GM12878 (cell line): ENCODE measurements around the gene MICA. TPM values are rescaled to one million over a fixed set of nuclear protein-coding genes. Genes with fewer than 3 reads are reported as not detected.

Experiments used
- ATAC-seq: fragments of 200-7000 bp; cut with Tn5 transposase; 3 replicates; pipeline ENCODE4 v1.9.1; 2020; ENCODE audit warnings: mild to moderate bottlenecking, moderate library complexity
- Bru-seq: library from RNA; stranded (reverse); fragments of 400-500 nt; gene quantifications from one replicate; lab custom pipeline; 2021; lab: Mats Ljungman, UMichigan
- BruChase-seq, 2 experiments: library from RNA; stranded (reverse); fragments of 400-500 nt; gene quantifications; one replicate each; lab custom pipeline; 2021; lab: Mats Ljungman, UMichigan
- BruUV-seq: library from RNA; stranded (reverse); fragments of 400-500 nt; replicated peaks from 2 replicates; lab custom pipeline; 2021; lab: Mats Ljungman, UMichigan
- CTCF ChIA-PET: fragments of 300-600 bp; sonication (Branson Sonifier 250); formaldehyde crosslinking; extraction: SDS; loops from one replicate; lab custom pipeline; 2021; ENCODE audit warnings: inconsistent platforms; lab: Yijun Ruan, JAX
- POLR2A ChIA-PET: fragments of 350-600 bp; formaldehyde crosslinking; extraction: SDS; loops from one replicate; lab custom pipeline; 2021; ENCODE audit warnings: inconsistent platforms; lab: Charles Lee
- RAD21 ChIA-PET: fragments of 300-600 bp; sonication (Branson Sonifier 250); formaldehyde crosslinking; loops from one replicate; lab custom pipeline; 2023; ENCODE audit warnings: antibody characterized with exemption; ENCODE audit not compliant: unreplicated experiment; lab: Charles Lee
- SMC1A ChIA-PET: fragments of 300-600 bp; sonication (Branson Sonifier 250); formaldehyde crosslinking; loops from one replicate; lab custom pipeline; 2023; ENCODE audit not compliant: unreplicated experiment, uncharacterized antibody; lab: Charles Lee
- DNase-seq: peaks from one replicate; pipeline ENCODE4 v3.0.0-alpha.2; 2011; ENCODE audit warnings: low read depth, low spot score
- FAIRE-seq: peaks from 3 replicates; lab custom pipeline; 2011; peaks lifted over from hg19 to GRCh38; lab: Jason Lieb, UNC
- H2AFZ ChIP-seq: 2 replicates; pipeline ENCODE4 v1.6.0; 2011; ENCODE audit warnings: low read depth, low read length, control low read depth; ENCODE audit not compliant: control insufficient read depth
- H3K27ac ChIP-seq: 2 replicates; pipeline ENCODE4 v1.5.1; 2011; ENCODE audit warnings: control low read depth; ENCODE audit not compliant: control insufficient read depth, insufficient read depth
- H3K27me3 ChIP-seq, 2 experiments: replicated peaks in 1 of 2; 2 replicates each; pipeline versions ENCODE4 v1.6.0 to v1.6.1; 2011; ENCODE audit warnings: low read length in 1 of 2; ENCODE audit not compliant: control insufficient read depth in 2 of 2, insufficient read depth in 2 of 2
- H3K36me3 ChIP-seq, 2 experiments: 2 replicates each; pipeline ENCODE4 v1.5.1; 2011; ENCODE audit warnings: low read length in 1 of 2; ENCODE audit not compliant: control insufficient read depth in 2 of 2, insufficient read depth in 2 of 2
- H3K4me1 ChIP-seq: 2 replicates; pipeline ENCODE4 v1.6.1; 2011; ENCODE audit warnings: mild to moderate bottlenecking, low read length, moderate library complexity, mixed read lengths; ENCODE audit not compliant: control insufficient read depth, insufficient read depth
- H3K4me2 ChIP-seq: 2 replicates; pipeline ENCODE4 v1.6.0; 2011; ENCODE audit warnings: control low read depth; ENCODE audit not compliant: control insufficient read depth, insufficient read depth
- H3K4me3 ChIP-seq: fragments of 200-600 bp; sonication (generic); 2 replicates; pipeline ENCODE4 v1.5.1; 2016
- H3K79me2 ChIP-seq: 2 replicates; pipeline ENCODE4 v1.6.0; 2011; ENCODE audit warnings: low read length; ENCODE audit not compliant: control insufficient read depth, insufficient read depth
- H3K9ac ChIP-seq: 2 replicates; pipeline ENCODE4 v1.8.0; 2011; ENCODE audit warnings: low read length, control low read depth, mixed read lengths; ENCODE audit not compliant: control insufficient read depth, insufficient read depth
- H3K9me3 ChIP-seq: replicated peaks from 3 replicates; pipeline ENCODE4 v1.5.1; 2011; ENCODE audit warnings: mild to moderate bottlenecking, low read length; ENCODE audit not compliant: control insufficient read depth, insufficient read depth
- H4K20me1 ChIP-seq: 2 replicates; pipeline ENCODE4 v1.6.0; 2011; ENCODE audit not compliant: control insufficient read depth, insufficient read depth
- CTCF ChIP-seq, 3 experiments: IDR thresholded peaks in 2 of 3; conservative IDR thresholded peaks in 1 of 3; 2 replicates each; pipeline ENCODE4 v1.5.1; 2011; ENCODE audit warnings: low read depth in 3 of 3, low read length in 3 of 3, mild to moderate bottlenecking in 3 of 3, control low read depth in 2 of 3, moderate library complexity in 2 of 3, inconsistent platforms in 1 of 3, mixed read lengths in 1 of 3; ENCODE audit not compliant: control insufficient read depth in 2 of 3, insufficient read depth in 1 of 3; ENCODE audit errors: extremely low read depth in 1 of 3
- E4F1 ChIP-seq: fragments of 450-650 bp; IDR thresholded peaks from 2 replicates; pipeline ENCODE4 v1.6.1; 2018; ENCODE audit warnings: borderline replicate concordance, mild to moderate bottlenecking; ENCODE audit not compliant: partially characterized antibody
- EED ChIP-seq: sonication (generic); IDR thresholded peaks from 2 replicates; pipeline ENCODE4 v1.6.1; 2016; ENCODE audit warnings: antibody characterized with exemption, low read depth
- IKZF1 ChIP-seq: fragments of 450-650 bp; conservative IDR thresholded peaks from 2 replicates; pipeline ENCODE4 v1.6.1; 2017; ENCODE audit warnings: antibody characterized with exemption, mild to moderate bottlenecking
- IKZF2 ChIP-seq, 2 experiments: fragments of 450-650 bp; IDR thresholded peaks; 2 replicates each; pipeline ENCODE4 v1.6.1; 2017; ENCODE audit warnings: mild to moderate bottlenecking in 2 of 2, moderate library complexity in 2 of 2
- KLF5 ChIP-seq: fragments of 450-650 bp; IDR thresholded peaks from 2 replicates; pipeline ENCODE4 v1.6.1; 2014; ENCODE audit warnings: mild to moderate bottlenecking; ENCODE audit not compliant: partially characterized antibody
- LARP7 ChIP-seq: fragments of 450-650 bp; IDR thresholded peaks from 2 replicates; pipeline ENCODE4 v1.6.1; 2017; ENCODE audit warnings: mild to moderate bottlenecking
- NFYB ChIP-seq: IDR thresholded peaks from 2 replicates; pipeline ENCODE4 v1.6.1; 2011; ENCODE audit warnings: low read depth, mild to moderate bottlenecking, low read length, improper control_type of control experiment, moderate library complexity; ENCODE audit not compliant: insufficient read depth
- RAD51 ChIP-seq: fragments of 450-650 bp; IDR thresholded peaks from 2 replicates; pipeline ENCODE4 v1.6.1; 2016; ENCODE audit warnings: moderate library complexity, mild to moderate bottlenecking, inconsistent platforms
- RCOR1 ChIP-seq: conservative IDR thresholded peaks from 2 replicates; pipeline ENCODE4 v1.6.1; 2012; ENCODE audit warnings: low read depth, low read length, improper control_type of control experiment
- SMAD5 ChIP-seq: IDR thresholded peaks from 2 replicates; pipeline ENCODE4 v1.6.1; 2016; ENCODE audit warnings: antibody characterized with exemption, low read depth
- SP1 ChIP-seq: IDR thresholded peaks from one replicate; pipeline ENCODE4 v1.6.1; 2011; ENCODE audit warnings: low read depth, low read length
- YY1 ChIP-seq: IDR thresholded peaks from 2 replicates; pipeline ENCODE4 v1.6.1; 2011; ENCODE audit warnings: low read depth, mild to moderate bottlenecking, low read length
- ZNF207 ChIP-seq: fragments of 450-650 bp; IDR thresholded peaks from 2 replicates; pipeline ENCODE4 v1.6.1; 2014; ENCODE audit warnings: antibody characterized with exemption, mild to moderate bottlenecking, borderline replicate concordance
- WGBS: methylation state at CpG from one replicate; pipeline ENCODE4 v1.1.6; 2016; ENCODE audit warnings: low lambda C conversion rate; ENCODE audit not compliant: insufficient replicate concordance, insufficient coverage; ENCODE audit errors: missing lambda C conversion rate; 5-methylcytosine and 5-hydroxymethylcytosine counted together
- in situ Hi-C: fragments of 300-500 bp; cut with MboI; formaldehyde crosslinking; loops from 9 replicates; pipeline ENCODE4 v1.14.3; 2018; ENCODE audit warnings: mixed read lengths
- intact Hi-C: fragments of 100-400 bp; cut with micrococcal nuclease; formaldehyde crosslinking; loops from one replicate; pipeline ENCODE4 v1.14.2; 2022; ENCODE audit not compliant: unreplicated experiment
- long read RNA-seq, 2 experiments: library from polyadenylated mRNA; unstranded; transcript quantifications; one replicate each; pipeline ENCODE4 v2.0.0, GENCODE V29; 2019 to 2020
- polyA minus RNA-seq, 3 experiments: library from RNA; depleted of rRNA, polyadenylated mRNA; stranded (reverse); fragments of >200 nt; gene quantifications; 2 replicates each; pipeline ENCODE4 v1.2.3, GENCODE V29; 2011
- polyA plus RNA-seq, 11 experiments: library from polyadenylated mRNA; depleted of rRNA in 4 of 11; unstranded in 6 of 11; stranded (reverse) in 5 of 11; fragments of >200 nt; fragmentation: Nextera tagmentation in 4 of 11; fragmentation: Illumina TruSeq in 1 of 11; extraction: Ambion mirVana in 4 of 11; extraction: Trizol in 1 of 11; gene quantifications; 1 replicate in 1 of 11; 2 replicates in 10 of 11; pipeline versions ENCODE4 v1.2.1 to v1.2.3, GENCODE V29; 2011 to 2016; ENCODE audit warnings: inconsistent platforms in 2 of 11, missing spikeins in 2 of 11, low read depth in 1 of 11
- total RNA-seq, 4 experiments: library from RNA; depleted of rRNA in 3 of 4; stranded (reverse); fragments of >200 nt in 3 of 4; fragmentation: Illumina TruSeq in 1 of 4; extraction: Trizol in 1 of 4; gene quantifications; 2 replicates each; pipeline versions ENCODE4 v1.2.1 to v1.2.3, GENCODE V29; 2013 to 2021

The MICA gene
- 4.9 and 6.3 TPM in 2 replicates for total RNA-seq (2013; cell fraction: nucleolus; rRNA removed)
- total RNA-seq (2014; rRNA removed): 8.1 and 9.0 TPM in 2 replicates
- total RNA-seq (2014; rRNA removed; fragmentation: Illumina TruSeq; extraction: Trizol): 6.8 and 7.9 TPM in 2 replicates
- 7.1 and 7.6 TPM in 2 replicates for total RNA-seq (2021)
- polyA plus RNA-seq (2011; ENCODE audit: low read depth): 4.6 TPM
- 6.4 and 10.3 TPM in 2 replicates for polyA plus RNA-seq (2011; rRNA removed)
- 11.6 and 12.0 TPM in 2 replicates for polyA plus RNA-seq (2011; cell fraction: cytosol; rRNA removed)
- polyA plus RNA-seq (2011; cell fraction: nucleus; rRNA removed): 21.3 and 26.8 TPM in 2 replicates
- 5.4 and 7.9 TPM in 2 replicates for polyA plus RNA-seq (2012)
- 7.1 and 8.8 TPM in 2 replicates for polyA plus RNA-seq (2014; fragmentation: Illumina TruSeq; extraction: Trizol)
- polyA plus RNA-seq (2014; fragmentation: Nextera tagmentation; extraction: Ambion mirVana): 1 to 10 TPM; 5.0 to 5.6 TPM
- polyA plus RNA-seq (2014; rRNA removed): 9.9 and 10.5 TPM in 2 replicates
- 1 to 10 TPM; 3.6 to 4.4 TPM for polyA plus RNA-seq (2016; fragmentation: Nextera tagmentation; extraction: Ambion mirVana)
- polyA minus RNA-seq (2011; rRNA and poly(A)+ RNA removed): 8.0 and 10.0 TPM in 2 replicates
- polyA minus RNA-seq (2011; cell fraction: cytosol; rRNA and poly(A)+ RNA removed): 2.0 and 2.7 TPM in 2 replicates
- polyA minus RNA-seq (2011; cell fraction: nucleus; rRNA and poly(A)+ RNA removed): 4.4 and 9.0 TPM in 2 replicates
- percentile 71 among the genes with signal in this experiment for Bru-seq, nascent RNA
- BruChase-seq, experiment 1, labeled RNA remaining after a 6-hour chase: percentile 79 among the genes with signal in this experiment
- percentile 80 among the genes with signal in this experiment for BruChase-seq, experiment 2, labeled RNA remaining after a 2-hour chase
- long read RNA-seq, experiment 1: 0 reads
- long read RNA-seq, experiment 2, transcript MICA-209 (6 exons, 1,386 nt): major isoform, 5 of 11 reads
- long read RNA-seq, experiment 2, partial matches to known transcripts: 1 of 11 reads
- long read RNA-seq, experiment 2, other reads (novel, unspliced or antisense): 5 of 11 reads

GRCh38 chr6:31403283-31404060 lies at the start of gene MICA:
TSS of gene MICA (plus strand) at chr6:31403595. CDS start at chr6:31403633, 38 bp downstream.
- Histone ChIP-seq H3K36me3 (no peaks in the 10 kb centered on the region), H3K79me2 (peaks cover 63% of the 10 kb centered on the region), H3K4me1 (peaks cover 16% of the 10 kb centered on the region), H3K27ac (peak within 1 kb of the TSS; percentile 58), H2AFZ (peak within 1 kb of the TSS; percentile 67), H3K4me2 (peak within 1 kb of the TSS; percentile 99), H3K9ac (peak within 1 kb of the TSS; percentile 60), H4K20me1 (no peaks in the 10 kb centered on the region; the same call in none of the 2 replicates), H3K27me3 (no peaks in the 10 kb centered on the region), H3K4me3 (peak within 1 kb of the TSS; percentile 71), H3K9me3 (no peaks in the 10 kb centered on the region)
- DNase-seq (no peak), ATAC-seq (peak; percentile 80), FAIRE-seq (peak; percentile 61)
- BruUV-seq: no TSS peak
- POLR2A ChIA-PET: interaction anchor here (1.0 to 1.4 kb wide), 2 partner anchors 58 to 327 kb away, joined by 3 to 4 read pairs; no protein-coding TSS in a partner anchor
- intact Hi-C loops: no loop called here
- SMC1A ChIA-PET: interaction anchor here (1.2 to 6.3 kb wide), 2 partner anchors 40 to 66 kb away, joined by 3 to 71 read pairs; no protein-coding TSS in a partner anchor
- in situ Hi-C loops: loop anchor here (5.0 kb wide), 1 partner anchor 39 kb away; no protein-coding TSS in a partner anchor
- RAD21 ChIA-PET: interaction anchor here (0.6 kb wide), 1 partner anchor 38 kb away, joined by 4 read pairs; no protein-coding TSS in a partner anchor
- CTCF ChIA-PET: interaction anchor here (1.4 to 7.6 kb wide), 2 partner anchors 41 to 59 kb away, joined by 4 to 145 read pairs; no protein-coding TSS in a partner anchor
- 4% methylated on average over 52 of the region's 58 CpGs for WGBS
- TF ChIP-seq EED (peak; percentile 26), IKZF1 (peak; percentile 74), KLF5 (peak; percentile 45), SP1 (peak; percentile 40), E4F1 (no peak), RCOR1 (no peak), CTCF (IDR thresholded peaks at IDR 0.05 in 2 of 3, conservative IDR thresholded peaks at IDR 0.05 in 1 of 3; ENCODE audit: control insufficient read depth in 2 of 3, extremely low read depth in 1 of 3, insufficient read depth in 1 of 3, low read depth in 3 of 3, low read length in 3 of 3) (no peak), RAD51 (peak; percentile 45; the same call in 1 of the 2 replicates), IKZF2 (IDR thresholded peaks at IDR 0.05) (peak; percentile 43 to 48; a peak in 1 of 4 replicates), SMAD5 (no peak), LARP7 (0 out of 2 replicates have a peak, but pooled peaks have one; percentile 19), YY1 (no peak), ZNF207 (no peak), NFYB (peak; percentile 76; the same call in 1 of the 2 replicates)
